KMS-11 (cell line): ENCODE data around the gene CABS1.

ENCODE experiments used
- H2AFZ ChIP-seq: fragments of 200-600 bp; sonication (generic); 2 replicates; pipeline ENCODE4 v1.6.1; 2016; ENCODE audit warnings: antibody characterized with exemption, mixed run types, low read depth
- H3K27ac ChIP-seq: fragments of 200-600 bp; sonication (generic); 2 replicates; pipeline ENCODE4 v1.6.1; 2016; ENCODE audit warnings: mild to moderate bottlenecking, mixed run types
- H3K27me3 ChIP-seq: fragments of 200-600 bp; sonication (generic); 2 replicates; pipeline ENCODE4 v1.6.1; 2017; ENCODE audit warnings: mild to moderate bottlenecking, low read depth, mixed run types, moderate library complexity; ENCODE audit not compliant: insufficient read depth
- H3K36me3 ChIP-seq: fragments of 200-600 bp; sonication (generic); 2 replicates; pipeline ENCODE4 v1.6.1; 2017; ENCODE audit warnings: mild to moderate bottlenecking, mixed run types; ENCODE audit not compliant: insufficient read depth
- H3K4me1 ChIP-seq: fragments of 200-600 bp; sonication (generic); 2 replicates; pipeline ENCODE4 v1.6.1; 2016; ENCODE audit warnings: mild to moderate bottlenecking, low read depth, mixed run types; ENCODE audit not compliant: poor library complexity, severe bottlenecking
- H3K4me2 ChIP-seq: fragments of 200-600 bp; sonication (generic); 2 replicates; pipeline ENCODE4 v1.7.0; 2016; ENCODE audit warnings: mild to moderate bottlenecking, mixed run types
- H3K4me3 ChIP-seq: fragments of 200-600 bp; sonication (generic); IDR thresholded peaks from 2 replicates; pipeline ENCODE4 v1.6.1; 2017; ENCODE audit warnings: low read depth, low read length, mixed read lengths; ENCODE audit not compliant: insufficient read depth
- H3K79me2 ChIP-seq: fragments of 200-600 bp; sonication (generic); 2 replicates; pipeline ENCODE4 v1.6.1; 2016; ENCODE audit warnings: low read depth, mixed run types; ENCODE audit not compliant: insufficient read depth
- H3K9ac ChIP-seq: fragments of 200-600 bp; sonication (generic); 2 replicates; pipeline ENCODE4 v1.6.1; 2016; ENCODE audit warnings: mild to moderate bottlenecking, mixed run types
- H4K20me1 ChIP-seq: fragments of 200-600 bp; sonication (generic); 2 replicates; pipeline ENCODE4 v1.6.1; 2016; ENCODE audit warnings: mild to moderate bottlenecking, mixed run types; ENCODE audit not compliant: insufficient read depth
- TF ChIP-seq, protein P1 (sequence below): fragments of 200-600 bp; sonication (generic); conservative IDR thresholded peaks from 2 replicates; pipeline ENCODE4 v1.6.1; 2017; ENCODE audit warnings: low read depth, mild to moderate bottlenecking, antibody characterized with exemption, low read length, moderate library complexity, mixed read lengths

The CABS1 gene

DNA sequence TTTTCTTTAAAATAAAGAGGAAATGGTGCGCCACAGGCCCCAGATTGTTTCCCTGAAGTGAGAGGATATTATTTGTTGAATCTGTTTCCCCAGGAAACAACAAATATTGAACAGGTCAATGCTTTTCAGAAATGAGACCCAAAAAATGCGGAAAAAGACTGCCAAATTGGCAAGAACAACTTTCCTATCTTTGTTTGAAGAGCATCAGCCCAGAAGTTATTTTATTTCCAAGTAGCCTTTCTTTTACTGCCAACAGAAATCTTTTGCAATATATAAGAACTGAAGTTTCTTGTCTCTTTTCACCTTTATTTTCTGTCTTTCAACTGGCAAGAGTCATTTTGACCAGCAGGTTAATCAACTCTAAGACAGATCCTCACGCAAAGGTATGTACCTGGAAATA is 25.7 kb downstream of the CABS1 start, which contains the start of gene SMR3A:
TSS of gene SMR3A (plus strand) at position 301 of the 400 bp plus-strand sequence. CDS start 1,356 bp downstream, outside the sequence.
- no peak within 1 kb of the TSS for H3K4me3 ChIP-seq
- no peaks in the 10 kb centered on the region for H4K20me1 ChIP-seq
- no peaks in the 10 kb centered on the region for H3K36me3 ChIP-seq
- H3K79me2 ChIP-seq: no peaks in the 10 kb centered on the region
- H3K4me2 ChIP-seq: no peak within 1 kb of the TSS
- no peaks in the 10 kb centered on the region for H3K4me1 ChIP-seq
- no peak within 1 kb of the TSS for H2AFZ ChIP-seq
- H3K27me3 ChIP-seq: no peaks in the 10 kb centered on the region
- H3K27ac ChIP-seq: no peak within 1 kb of the TSS
- TF ChIP-seq, protein P1, sequence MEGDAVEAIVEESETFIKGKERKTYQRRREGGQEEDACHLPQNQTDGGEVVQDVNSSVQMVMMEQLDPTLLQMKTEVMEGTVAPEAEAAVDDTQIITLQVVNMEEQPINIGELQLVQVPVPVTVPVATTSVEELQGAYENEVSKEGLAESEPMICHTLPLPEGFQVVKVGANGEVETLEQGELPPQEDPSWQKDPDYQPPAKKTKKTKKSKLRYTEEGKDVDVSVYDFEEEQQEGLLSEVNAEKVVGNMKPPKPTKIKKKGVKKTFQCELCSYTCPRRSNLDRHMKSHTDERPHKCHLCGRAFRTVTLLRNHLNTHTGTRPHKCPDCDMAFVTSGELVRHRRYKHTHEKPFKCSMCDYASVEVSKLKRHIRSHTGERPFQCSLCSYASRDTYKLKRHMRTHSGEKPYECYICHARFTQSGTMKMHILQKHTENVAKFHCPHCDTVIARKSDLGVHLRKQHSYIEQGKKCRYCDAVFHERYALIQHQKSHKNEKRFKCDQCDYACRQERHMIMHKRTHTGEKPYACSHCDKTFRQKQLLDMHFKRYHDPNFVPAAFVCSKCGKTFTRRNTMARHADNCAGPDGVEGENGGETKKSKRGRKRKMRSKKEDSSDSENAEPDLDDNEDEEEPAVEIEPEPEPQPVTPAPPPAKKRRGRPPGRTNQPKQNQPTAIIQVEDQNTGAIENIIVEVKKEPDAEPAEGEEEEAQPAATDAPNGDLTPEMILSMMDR: no peak
- H3K9ac ChIP-seq: no peak within 1 kb of the TSS

DNA sequence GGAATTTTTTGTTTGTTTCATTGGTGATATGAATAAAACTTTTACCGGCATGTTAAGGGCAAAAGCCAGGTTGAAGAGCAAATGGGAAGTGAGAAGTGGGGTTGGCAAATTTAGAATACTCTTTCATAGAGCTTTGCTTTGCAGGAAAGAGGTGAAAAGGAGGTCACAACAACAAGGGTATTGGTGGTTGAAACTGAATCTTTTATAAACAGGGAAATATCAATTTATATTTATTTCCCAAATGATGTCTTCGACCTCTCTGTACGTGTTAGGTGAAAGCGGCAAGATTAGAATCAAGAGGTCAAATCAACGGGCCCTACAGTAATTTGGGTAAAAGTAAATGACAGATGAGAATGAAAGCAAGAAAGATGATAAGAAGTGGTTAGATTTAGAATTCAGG is 29.2 kb downstream of the CABS1 start:
- Histone ChIP-seq H3K36me3 (no peaks in the 10 kb centered on the region), H3K4me2 (no peak overlapping the region), H3K4me3 (no peak overlapping the region), H2AFZ (no peak overlapping the region), H4K20me1 (no peaks in the 10 kb centered on the region), H3K27me3 (no peaks in the 10 kb centered on the region), H3K9ac (no peak overlapping the region), H3K4me1 (no peaks in the 10 kb centered on the region), H3K27ac (no peak overlapping the region), H3K79me2 (no peaks in the 10 kb centered on the region)
- TF ChIP-seq, protein P1: no peak

DNA sequence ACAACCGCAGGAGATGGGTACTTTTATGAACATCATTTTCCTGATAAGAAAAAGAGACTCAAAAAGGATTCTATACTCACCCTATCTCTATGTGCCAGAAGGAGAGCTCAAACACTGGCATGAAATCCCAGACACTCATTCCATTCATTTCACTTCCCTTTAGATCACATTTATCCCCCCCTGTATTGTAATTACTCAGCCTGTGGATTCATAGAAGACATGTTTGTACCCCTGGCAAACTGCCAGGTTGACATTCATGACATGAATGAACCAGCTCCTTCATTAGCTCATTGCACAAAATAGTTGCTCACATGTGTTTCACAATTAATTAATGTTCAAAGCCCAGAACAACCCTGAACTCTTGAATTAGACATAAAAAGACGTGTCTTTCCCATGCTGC is 30.7 kb downstream of the CABS1 start:
- TF ChIP-seq, protein P1: no peak
- H3K27me3 ChIP-seq: no peaks in the 10 kb centered on the region

DNA sequence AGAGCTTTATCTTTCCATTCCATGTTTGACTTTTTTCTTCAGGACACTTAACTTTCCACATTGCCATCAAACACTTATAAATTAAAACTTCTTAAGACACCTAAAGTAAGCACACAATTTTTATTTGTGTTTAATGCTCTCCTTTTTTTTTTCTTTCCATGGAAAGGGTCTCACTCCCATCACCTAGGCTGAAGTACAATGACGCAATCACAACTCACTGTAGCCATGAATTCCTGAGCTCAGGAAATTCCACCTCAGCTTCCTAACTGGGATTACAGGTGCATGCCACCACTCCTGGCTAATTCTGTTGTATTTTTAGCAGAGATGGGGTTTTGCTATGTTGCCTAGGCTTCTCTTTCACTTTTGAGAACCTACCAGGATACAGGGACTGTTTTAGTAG is 33.0 kb downstream of the CABS1 start:
- TF ChIP-seq, protein P1: no peak
- no peak overlapping the region for H3K4me3 ChIP-seq
- H3K4me2 ChIP-seq: no peak overlapping the region
- no peaks in the 10 kb centered on the region for H4K20me1 ChIP-seq
- H3K9ac ChIP-seq: no peak overlapping the region
- no peaks in the 10 kb centered on the region for H3K27me3 ChIP-seq
- no peak overlapping the region for H3K27ac ChIP-seq
- no peaks in the 10 kb centered on the region for H3K36me3 ChIP-seq
- no peaks in the 10 kb centered on the region for H3K4me1 ChIP-seq
- H3K79me2 ChIP-seq: no peaks in the 10 kb centered on the region
- H2AFZ ChIP-seq: no peak overlapping the region

More for the DNA sequence above, 30.7 kb downstream of the CABS1 start:
- Histone ChIP-seq H3K4me3 (no peak overlapping the region), H3K27ac (no peak overlapping the region), H3K9ac (no peak overlapping the region), H2AFZ (no peak overlapping the region), H3K4me2 (no peak overlapping the region), H3K36me3 (no peaks in the 10 kb centered on the region), H4K20me1 (no peaks in the 10 kb centered on the region), H3K4me1 (no peaks in the 10 kb centered on the region), H3K79me2 (no peaks in the 10 kb centered on the region)

DNA sequence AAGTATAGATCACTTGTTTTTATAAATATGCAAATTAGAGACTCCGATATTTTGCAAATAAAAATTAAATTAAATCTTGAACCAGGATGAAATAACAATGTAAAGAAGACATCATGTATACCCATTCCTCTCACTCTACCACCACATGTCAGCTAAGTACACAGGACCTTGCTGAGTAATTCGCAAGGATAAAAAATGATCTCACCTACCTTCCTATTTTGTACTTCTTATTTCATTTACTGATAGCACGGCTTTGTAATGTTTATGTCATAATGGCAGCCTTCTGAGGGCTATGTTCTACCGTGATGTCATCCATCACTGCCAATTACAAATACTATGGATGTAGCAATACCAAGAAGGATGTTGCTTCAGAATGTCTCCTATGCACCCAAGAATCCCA is 37.2 kb downstream of the CABS1 start:
- no peaks in the 10 kb centered on the region for H3K27me3 ChIP-seq
- TF ChIP-seq, protein P1: no peak
- H3K9ac ChIP-seq: no peak overlapping the region
- no peaks in the 10 kb centered on the region for H3K36me3 ChIP-seq
- no peaks in the 10 kb centered on the region for H3K4me1 ChIP-seq
- no peak overlapping the region for H2AFZ ChIP-seq
- no peaks in the 10 kb centered on the region for H3K79me2 ChIP-seq
- H3K4me2 ChIP-seq: no peak overlapping the region
- no peaks in the 10 kb centered on the region for H4K20me1 ChIP-seq
- no peak overlapping the region for H3K4me3 ChIP-seq
- H3K27ac ChIP-seq: no peak overlapping the region
